Measurements from ENCODE around the gene HOXD13.

GRCh38 chr2:176121190-176122051, 28.9 kb downstream of the HOXD13 start:
- TF ChIP-seq EZH2 (IDR thresholded peaks at IDR 0.05) (no peak), POLR2AphosphoS5 (IDR thresholded peaks at IDR 0.05; ENCODE audit: borderline replicate concordance, low read depth, low read length) (no peak), FOXP2 (optimal IDR thresholded peaks at IDR 0.05; ENCODE audit: control extremely low read depth, extremely low read length, insufficient read depth) (no peak)

Data from SK-N-MC (cell line).